Lower lobe of right lung (tissue), 2 donors: ENCODE data around the gene CTTN. TPM values are rescaled to one million over a fixed set of nuclear protein-coding genes. Genes with fewer than 3 reads are reported as not detected.

Source experiments
- ATAC-seq, 2 donors: fragments of 200-7000 bp; cut with Tn5 transposase; one replicate each; pipeline ENCODE4 v1.9.1; 2020 to 2022; ENCODE audit warnings: mild to moderate bottlenecking in 2 of 2, moderate library complexity in 2 of 2
- DNase-seq: peaks from one replicate; pipeline ENCODE4 v3.0.0-alpha.2; 2020
- H3K27ac ChIP-seq: fragments of 200-600 bp; one replicate; pipeline ENCODE4 v1.8.0; 2022
- H3K27me3 ChIP-seq: fragments of 200-600 bp; one replicate; pipeline ENCODE4 v1.8.0; 2022; ENCODE audit warnings: low read depth
- H3K36me3 ChIP-seq: fragments of 200-600 bp; one replicate; pipeline ENCODE4 v1.8.0; 2022; ENCODE audit warnings: mild to moderate bottlenecking
- H3K4me1 ChIP-seq: fragments of 200-600 bp; one replicate; pipeline ENCODE4 v1.8.0; 2022
- H3K4me3 ChIP-seq: fragments of 200-600 bp; one replicate; pipeline ENCODE4 v1.8.0; 2022; ENCODE audit warnings: mild to moderate bottlenecking
- H3K9me3 ChIP-seq: fragments of 200-600 bp; one replicate; pipeline ENCODE4 v1.8.0; 2022
- intact Hi-C: fragments of 100-400 bp; cut with DNase I; formaldehyde crosslinking; loops from one replicate; pipeline ENCODE4 v1.11.0; 2022
- total RNA-seq: library from RNA; stranded (reverse); fragmentation: NEBNext Ultra II Directional; extraction: Animal tissue kit (Norgen Biotek cat#: 25700); gene quantifications from one replicate; pipeline ENCODE4 v1.2.1, GENCODE V29; 2021
- TF ChIP-seq, protein P1 (sequence below): fragments of 200-600 bp; IDR thresholded peaks from one replicate; pipeline ENCODE4 v1.8.0; 2022; ENCODE audit warnings: antibody characterized with exemption, mild to moderate bottlenecking
- donor health status: DM: no; HTN: yes; CAD: no; lungs with severe emphysema.

Gene CTTN
- total RNA-seq, 1 donor from 2014 or later = 145 TPM

- H3K4me1 ChIP-seq = no peaks in the 10 kb centered on the region
- no peak for ATAC-seq
- no peaks in the 10 kb centered on the region for H3K27me3 ChIP-seq
- TF ChIP-seq, protein P1, sequence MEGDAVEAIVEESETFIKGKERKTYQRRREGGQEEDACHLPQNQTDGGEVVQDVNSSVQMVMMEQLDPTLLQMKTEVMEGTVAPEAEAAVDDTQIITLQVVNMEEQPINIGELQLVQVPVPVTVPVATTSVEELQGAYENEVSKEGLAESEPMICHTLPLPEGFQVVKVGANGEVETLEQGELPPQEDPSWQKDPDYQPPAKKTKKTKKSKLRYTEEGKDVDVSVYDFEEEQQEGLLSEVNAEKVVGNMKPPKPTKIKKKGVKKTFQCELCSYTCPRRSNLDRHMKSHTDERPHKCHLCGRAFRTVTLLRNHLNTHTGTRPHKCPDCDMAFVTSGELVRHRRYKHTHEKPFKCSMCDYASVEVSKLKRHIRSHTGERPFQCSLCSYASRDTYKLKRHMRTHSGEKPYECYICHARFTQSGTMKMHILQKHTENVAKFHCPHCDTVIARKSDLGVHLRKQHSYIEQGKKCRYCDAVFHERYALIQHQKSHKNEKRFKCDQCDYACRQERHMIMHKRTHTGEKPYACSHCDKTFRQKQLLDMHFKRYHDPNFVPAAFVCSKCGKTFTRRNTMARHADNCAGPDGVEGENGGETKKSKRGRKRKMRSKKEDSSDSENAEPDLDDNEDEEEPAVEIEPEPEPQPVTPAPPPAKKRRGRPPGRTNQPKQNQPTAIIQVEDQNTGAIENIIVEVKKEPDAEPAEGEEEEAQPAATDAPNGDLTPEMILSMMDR = no peak
- no peak overlapping the region for H3K4me3 ChIP-seq
- intact Hi-C loops = no loop called here
- no peak overlapping the region for H3K27ac ChIP-seq
- peaks cover 95% of the 10 kb centered on the region for H3K36me3 ChIP-seq
- H3K9me3 ChIP-seq = no peaks in the 10 kb centered on the region
- DNase-seq = no peak
Observed at GRCh38 chr11:70420008-70420464, 21.7 kb downstream of the CTTN start.

- no peak overlapping the region for H3K4me3 ChIP-seq
- no peak overlapping the region for H3K27ac ChIP-seq
- ATAC-seq = no peak
- TF ChIP-seq, protein P1 = no peak
- intact Hi-C loops = no loop called here
- H3K9me3 ChIP-seq = no peaks in the 10 kb centered on the region
- no peak for DNase-seq
- peaks cover 95% of the 10 kb centered on the region for H3K36me3 ChIP-seq
- no peaks in the 10 kb centered on the region for H3K4me1 ChIP-seq
- no peaks in the 10 kb centered on the region for H3K27me3 ChIP-seq
Observed at GRCh38 chr11:70420496-70420895, 22.2 kb downstream of the CTTN start.

- H3K36me3 ChIP-seq = peaks cover 95% of the 10 kb centered on the region
- H3K27me3 ChIP-seq = no peaks in the 10 kb centered on the region
- intact Hi-C loops = no loop called here
Observed at GRCh38 chr11:70421123-70421522, 22.8 kb downstream of the CTTN start.

GRCh38 chr11:70422692-70423522 lies 24.6 kb downstream of the CTTN start:
- Histone ChIP-seq H3K9me3 (no peaks in the 10 kb centered on the region), H3K36me3 (peaks cover 92% of the 10 kb centered on the region), H3K4me1 (no peaks in the 10 kb centered on the region), H3K27ac (no peak overlapping the region), H3K27me3 (no peaks in the 10 kb centered on the region), H3K4me3 (no peak overlapping the region)
- ATAC-seq (no peak), DNase-seq (no peak)
- TF ChIP-seq, protein P1 = no peak
- intact Hi-C loops = no loop called here

More at GRCh38 chr11:70421123-70421522, 22.8 kb downstream of the CTTN start:
- Histone ChIP-seq H3K27ac (no peak overlapping the region), H3K9me3 (no peaks in the 10 kb centered on the region), H3K4me1 (no peaks in the 10 kb centered on the region), H3K4me3 (no peak overlapping the region)
- TF ChIP-seq, protein P1 = no peak
- ATAC-seq (no peak), DNase-seq (no peak)

DNA sequence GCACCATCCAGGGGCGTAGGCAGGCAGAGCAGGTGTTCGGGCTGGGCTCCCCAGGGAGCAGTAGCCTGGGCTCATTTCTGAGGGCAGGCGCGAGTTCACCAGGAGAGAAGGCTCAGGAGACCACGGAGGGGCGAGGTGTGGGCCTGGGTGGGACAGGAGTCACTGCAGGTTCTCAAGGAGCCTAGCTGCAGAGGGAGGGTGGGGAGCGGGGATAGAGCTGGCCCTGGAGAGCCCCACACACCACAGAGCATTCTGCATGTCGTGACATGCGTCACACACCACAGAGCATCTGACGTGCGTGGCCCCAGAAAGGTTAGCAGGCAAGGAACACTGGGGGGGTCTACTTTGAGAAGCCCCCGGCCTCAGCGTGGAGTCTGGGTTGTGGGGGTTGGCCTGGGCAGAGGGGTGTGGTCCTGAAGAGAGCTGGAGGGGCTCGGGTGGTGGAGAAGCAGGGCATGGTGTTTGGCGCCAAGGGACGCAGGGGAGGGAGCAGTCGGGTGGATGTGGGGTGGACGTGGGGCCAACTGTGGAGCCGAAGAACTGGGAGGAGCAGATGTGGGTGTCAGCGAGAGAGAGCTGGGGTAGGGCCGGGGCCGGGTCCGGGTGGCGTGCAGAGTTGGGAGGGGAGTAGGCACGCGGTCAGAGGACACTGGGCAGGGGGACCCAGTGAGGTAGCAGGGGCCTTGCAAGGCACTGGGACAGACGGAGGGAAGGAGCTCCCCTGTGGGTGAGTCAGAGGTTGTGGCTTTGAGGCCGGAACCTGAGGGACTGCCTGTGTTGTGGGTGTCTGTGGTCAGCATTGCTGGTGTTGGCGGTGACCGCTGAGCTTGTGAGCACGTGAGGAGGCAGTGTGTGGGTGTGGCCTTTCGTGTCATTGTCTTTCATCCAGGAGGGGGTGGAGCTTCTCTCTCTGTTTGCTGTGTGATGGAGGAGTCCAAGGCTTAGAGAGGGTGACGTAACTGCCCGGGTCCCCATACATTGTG lies 25.5 kb downstream of the CTTN start:
- DNase-seq = no peak
- ATAC-seq = peak; percentile 30 to 45
- Histone ChIP-seq H3K4me3 (no peak overlapping the region), H3K36me3 (peaks cover 92% of the 10 kb centered on the region), H3K4me1 (no peaks in the 10 kb centered on the region), H3K27me3 (no peaks in the 10 kb centered on the region), H3K9me3 (no peaks in the 10 kb centered on the region), H3K27ac (no peak overlapping the region)
- TF ChIP-seq, protein P1 = no peak
- intact Hi-C loops = no loop called here
